A673 (cell line): ENCODE data around the gene DPYSL5. TPM values are rescaled to one million over a fixed set of nuclear protein-coding genes. Genes with fewer than 3 reads are reported as not detected.

Source experiments
- BruUV-seq: library from RNA; stranded (reverse); fragments of 400-500 nt; replicated peaks from 2 replicates; lab custom pipeline; 2021; lab: Mats Ljungman, UMichigan
- CTCF ChIA-PET: fragments of 300-600 bp; sonication (Branson Sonifier 250); formaldehyde crosslinking; loops from one replicate; lab custom pipeline; 2022; ENCODE audit warnings: antibody characterized with exemption; lab: Charles Lee
- POLR2A ChIA-PET: fragments of 300-600 bp; sonication (Branson Sonifier 250); formaldehyde crosslinking; loops from one replicate; lab custom pipeline; 2022; ENCODE audit warnings: antibody characterized with exemption; ENCODE audit not compliant: low non-redundant PET; lab: Charles Lee
- DNase-seq: peaks from one replicate; pipeline ENCODE4 v3.0.0-alpha.2; 2015; ENCODE audit warnings: low spot score
- H3K27ac ChIP-seq: fragments of 200-600 bp; sonication (generic); 2 replicates; pipeline ENCODE4 v1.5.1; 2016; ENCODE audit warnings: mixed run types, low read depth, mild to moderate bottlenecking, mixed read lengths, antibody characterized with exemption, low read length; ENCODE audit not compliant: poor library complexity, severe bottlenecking
- H3K27me3 ChIP-seq: fragments of 200-600 bp; sonication (generic); replicated peaks from 2 replicates; pipeline ENCODE4 v1.6.1; 2017; ENCODE audit warnings: mixed run types, low read depth, mild to moderate bottlenecking, mixed read lengths, antibody characterized with exemption, low read length; ENCODE audit not compliant: insufficient read depth, poor library complexity
- H3K36me3 ChIP-seq: fragments of 200-600 bp; sonication (generic); 2 replicates; pipeline ENCODE4 v1.6.1; 2016; ENCODE audit warnings: mixed run types, mild to moderate bottlenecking, mixed read lengths, antibody characterized with exemption, low read length; ENCODE audit not compliant: insufficient read depth, poor library complexity, severe bottlenecking
- H3K4me1 ChIP-seq: fragments of 200-600 bp; sonication (generic); 2 replicates; pipeline ENCODE4 v1.6.1; 2017; ENCODE audit warnings: mixed run types, mild to moderate bottlenecking, mixed read lengths, antibody characterized with exemption, low read length; ENCODE audit not compliant: insufficient read depth, poor library complexity, severe bottlenecking
- H3K4me3 ChIP-seq: fragments of 200-600 bp; sonication (generic); 2 replicates; pipeline ENCODE4 v1.5.1; 2016; ENCODE audit warnings: low read depth, mixed run types, mild to moderate bottlenecking, mixed read lengths, low read length; ENCODE audit not compliant: poor library complexity, severe bottlenecking
- H3K9me3 ChIP-seq: fragments of 200-600 bp; sonication (generic); 2 replicates; pipeline ENCODE4 v1.6.1; 2016; ENCODE audit warnings: mixed run types, low read depth, mild to moderate bottlenecking, mixed read lengths, antibody characterized with exemption, low read length; ENCODE audit not compliant: poor library complexity, severe bottlenecking
- EZH2 ChIP-seq: fragments of 200-600 bp; sonication (generic); IDR thresholded peaks from 2 replicates; pipeline ENCODE4 v1.6.1; 2017; ENCODE audit warnings: borderline replicate concordance, low read depth, mild to moderate bottlenecking, mixed read lengths, antibody characterized with exemption, low read length; ENCODE audit not compliant: poor library complexity, severe bottlenecking
- intact Hi-C: fragments of 100-400 bp; cut with micrococcal nuclease; formaldehyde crosslinking; loops from one replicate; pipeline ENCODE4 v1.10.0; 2022; ENCODE audit not compliant: unreplicated experiment
- total RNA-seq: library from RNA; stranded (reverse); gene quantifications from 2 replicates; pipeline ENCODE4 v1.2.3, GENCODE V29; 2021
- TF ChIP-seq, protein P1 (sequence below): fragments of 300-800, 200-600 bp; sonication (generic); conservative IDR thresholded peaks from 2 replicates; pipeline ENCODE4 v1.5.1; 2017; ENCODE audit warnings: low read depth, mild to moderate bottlenecking, antibody characterized with exemption, low read length, moderate library complexity, mixed read lengths

Gene DPYSL5
- total RNA-seq, 1 experiment from 2014 or later: 110 TPM

- intact Hi-C loops: no loop called here
- Histone ChIP-seq H3K9me3 (no peaks in the 10 kb centered on the region), H3K27ac (no peak overlapping the region), H3K4me3 (no peak overlapping the region), H3K4me1 (no peaks in the 10 kb centered on the region), H3K36me3 (peaks cover 35% of the 10 kb centered on the region), H3K27me3 (no peaks in the 10 kb centered on the region)
- BruUV-seq: no TSS peak
- CTCF ChIA-PET: interaction anchor here (1.7 to 2.6 kb wide), 2 partner anchors 20 to 96 kb away, joined by 4 to 38 read pairs; no protein-coding TSS in a partner anchor
- DNase-seq: no peak
- POLR2A ChIA-PET: interaction anchor here (0.7 kb wide), 1 partner anchor 92 kb away, joined by 3 read pairs; no protein-coding TSS in a partner anchor
- TF ChIP-seq, protein P1, sequence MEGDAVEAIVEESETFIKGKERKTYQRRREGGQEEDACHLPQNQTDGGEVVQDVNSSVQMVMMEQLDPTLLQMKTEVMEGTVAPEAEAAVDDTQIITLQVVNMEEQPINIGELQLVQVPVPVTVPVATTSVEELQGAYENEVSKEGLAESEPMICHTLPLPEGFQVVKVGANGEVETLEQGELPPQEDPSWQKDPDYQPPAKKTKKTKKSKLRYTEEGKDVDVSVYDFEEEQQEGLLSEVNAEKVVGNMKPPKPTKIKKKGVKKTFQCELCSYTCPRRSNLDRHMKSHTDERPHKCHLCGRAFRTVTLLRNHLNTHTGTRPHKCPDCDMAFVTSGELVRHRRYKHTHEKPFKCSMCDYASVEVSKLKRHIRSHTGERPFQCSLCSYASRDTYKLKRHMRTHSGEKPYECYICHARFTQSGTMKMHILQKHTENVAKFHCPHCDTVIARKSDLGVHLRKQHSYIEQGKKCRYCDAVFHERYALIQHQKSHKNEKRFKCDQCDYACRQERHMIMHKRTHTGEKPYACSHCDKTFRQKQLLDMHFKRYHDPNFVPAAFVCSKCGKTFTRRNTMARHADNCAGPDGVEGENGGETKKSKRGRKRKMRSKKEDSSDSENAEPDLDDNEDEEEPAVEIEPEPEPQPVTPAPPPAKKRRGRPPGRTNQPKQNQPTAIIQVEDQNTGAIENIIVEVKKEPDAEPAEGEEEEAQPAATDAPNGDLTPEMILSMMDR: no peak
- TF ChIP-seq EZH2: no peak
Measured at GRCh38 chr2:26941486-26941885, 93.6 kb downstream of the DPYSL5 start.

DNA sequence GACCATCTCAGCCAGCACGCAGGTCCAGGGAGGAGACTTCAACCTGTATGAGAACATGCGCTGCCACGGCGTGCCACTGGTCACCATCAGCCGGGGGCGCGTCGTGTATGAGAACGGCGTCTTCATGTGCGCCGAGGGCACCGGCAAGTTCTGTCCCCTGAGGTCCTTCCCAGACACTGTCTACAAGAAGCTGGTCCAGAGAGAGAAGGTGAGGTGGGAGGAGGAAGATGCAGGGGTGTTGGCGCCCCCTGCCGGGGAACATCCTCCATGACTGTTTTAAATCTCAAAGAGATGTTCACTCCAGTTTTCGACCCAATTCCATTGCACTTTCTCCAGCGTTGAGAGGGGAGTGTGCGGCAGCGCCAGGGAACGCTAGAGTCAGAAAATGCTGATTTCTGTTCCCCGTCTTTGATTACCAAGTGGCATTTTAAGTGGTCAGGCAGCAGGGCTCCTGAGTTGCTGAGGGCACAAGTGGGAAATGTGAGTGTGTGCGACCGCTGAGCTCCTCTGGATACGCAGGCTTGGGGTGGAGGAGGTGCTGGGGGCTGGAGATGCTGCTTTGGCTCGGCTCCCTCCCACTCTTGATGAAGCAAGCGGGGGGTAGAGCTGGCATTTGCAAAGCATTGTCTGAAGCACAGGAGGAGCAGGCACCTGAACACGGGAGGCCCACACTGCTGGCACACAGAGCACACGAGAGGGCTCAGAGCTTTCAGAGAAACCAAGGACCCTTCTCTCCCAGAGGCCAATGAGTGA, 94.8 kb downstream of the DPYSL5 start:
- BruUV-seq: no TSS peak
- intact Hi-C loops: loop anchor here (1.0 kb wide), 1 partner anchor 96 kb away; no protein-coding TSS in a partner anchor
- ChIA-PET CTCF (interaction anchor here (0.6 to 2.6 kb wide), 9 partner anchors 10 to 632 kb away, joined by 3 to 38 read pairs (median 4); no protein-coding TSS in a partner anchor), POLR2A (no interaction called here)
- no peaks in the 10 kb centered on the region for H3K4me1 ChIP-seq
- H3K27me3 ChIP-seq: no peaks in the 10 kb centered on the region
- H3K4me3 ChIP-seq: no peak overlapping the region
- H3K27ac ChIP-seq: no peak overlapping the region
- H3K9me3 ChIP-seq: no peaks in the 10 kb centered on the region
- H3K36me3 ChIP-seq: peaks cover 43% of the 10 kb centered on the region
- DNase-seq: peak; percentile 73
- TF ChIP-seq, protein P1: peak; percentile 89
- TF ChIP-seq EZH2: no peak

DNA sequence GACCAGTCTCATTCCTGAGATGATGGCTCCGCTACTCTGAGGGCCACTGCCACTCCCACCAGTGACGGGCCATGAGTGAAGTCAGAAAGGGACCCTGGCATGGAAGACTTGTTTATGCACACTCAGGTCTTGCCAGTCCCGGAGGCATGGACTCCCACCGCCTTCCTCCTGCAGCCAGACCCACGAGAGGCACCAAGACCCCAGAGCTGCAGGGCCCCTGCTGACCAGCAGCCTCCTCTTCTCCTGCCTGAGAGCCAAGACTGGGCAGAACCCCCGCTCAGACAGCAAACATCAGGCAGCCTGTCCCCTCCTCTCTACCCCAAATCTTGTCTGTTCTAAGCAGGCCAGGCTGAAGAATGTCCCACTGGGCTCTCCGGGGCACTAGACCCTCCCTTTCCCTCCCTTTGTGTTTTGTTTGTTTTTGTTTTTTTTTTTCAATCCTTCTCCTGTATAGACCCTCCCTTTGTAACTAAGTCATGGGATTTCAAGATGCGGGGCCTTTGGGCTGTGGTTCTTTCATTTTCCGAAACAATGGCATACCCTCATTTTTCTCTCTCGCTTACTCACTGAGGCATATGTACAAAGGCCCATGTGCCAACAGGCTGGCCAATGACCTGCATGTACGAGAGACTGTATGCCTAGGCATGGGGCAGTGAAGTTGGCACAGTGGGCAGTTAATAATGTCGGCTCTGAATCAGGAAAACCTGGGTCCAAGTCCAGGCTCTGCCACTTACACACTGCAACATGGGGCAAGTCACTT, 98.2 kb downstream of the DPYSL5 start:
- DNase-seq: no peak
- Histone ChIP-seq H3K27ac (no peak overlapping the region), H3K27me3 (no peaks in the 10 kb centered on the region), H3K4me1 (no peaks in the 10 kb centered on the region), H3K9me3 (no peaks in the 10 kb centered on the region), H3K4me3 (no peak overlapping the region), H3K36me3 (peaks cover 33% of the 10 kb centered on the region)
- BruUV-seq: no TSS peak
- POLR2A ChIA-PET: no interaction called here
- intact Hi-C loops: no loop called here
- CTCF ChIA-PET: no interaction called here
- TF ChIP-seq, protein P1: no peak
- TF ChIP-seq EZH2: no peak
